ENCODE measurements around the gene ELOF1. TPM values are rescaled to one million over a fixed set of nuclear protein-coding genes. Genes with fewer than 3 reads are reported as not detected.
A peak's percentile ranks its signal among the peaks of the same experiment; 100 is the strongest.

ELOF1 gene
- total and polyA plus RNA-seq, 2 of the 13 experiments (the other 11 are each of a cell fraction or from before 2014, with no cell fraction given): 14.5 to 43.2 TPM

DNA sequence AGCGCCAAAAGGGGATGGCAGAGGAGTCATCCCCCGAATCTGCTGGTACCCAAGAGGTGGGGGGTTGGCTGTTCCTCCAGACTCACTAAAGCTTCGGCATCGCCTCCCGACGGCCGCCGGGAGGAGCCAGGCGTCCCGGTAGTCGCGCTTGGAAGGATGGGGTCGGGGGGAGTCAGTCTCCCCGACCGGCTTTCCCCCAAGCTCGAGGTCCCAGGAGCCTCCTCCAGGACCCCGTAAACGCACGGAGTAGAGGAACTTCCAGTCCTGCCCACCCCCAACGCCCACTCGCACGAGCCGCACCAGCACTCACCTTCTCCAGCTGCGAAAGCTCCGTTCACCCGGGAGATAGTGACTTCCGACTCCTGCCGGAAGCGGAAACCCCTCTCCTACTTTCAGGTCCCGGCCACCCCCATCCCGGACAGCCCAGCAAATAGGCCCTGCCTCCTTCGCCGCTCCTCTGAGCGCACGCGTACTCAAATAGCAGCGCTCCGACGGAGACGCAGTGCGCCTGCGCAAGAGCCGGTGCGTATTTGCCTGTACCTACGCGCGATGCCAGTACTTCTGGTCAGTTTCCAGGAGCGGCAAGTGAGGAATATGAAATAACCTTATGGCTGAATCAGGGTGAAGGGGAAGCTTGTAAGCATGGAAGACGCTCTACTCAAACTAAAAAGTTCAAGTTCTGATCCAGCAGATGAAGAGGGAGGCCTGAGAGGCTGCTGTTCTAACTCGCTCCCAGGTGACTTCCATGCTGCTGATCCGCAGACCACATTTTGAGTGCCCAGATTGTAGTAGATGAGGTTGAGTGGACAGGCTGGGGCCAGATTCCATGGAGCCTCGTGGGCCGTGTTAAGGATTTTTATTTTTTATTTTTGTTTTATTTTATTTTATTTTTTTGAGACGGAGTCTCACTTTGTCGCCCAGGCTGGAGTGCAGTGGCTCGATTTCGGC is at the start of gene ELOF1 (continued):
- TF ChIP-seq NRL (CRISPR knock-in tag; IDR thresholded peaks at IDR 0.05; ENCODE audit: borderline replicate concordance) (no peak; the same call in 1 of the 2 replicates), ZNF878 (CRISPR knock-in tag; IDR thresholded peaks at IDR 0.05) (no peak), GFI1 (CRISPR knock-in tag; IDR thresholded peaks at IDR 0.05; ENCODE audit: borderline replicate concordance) (no peak), PATZ1 (CRISPR knock-in tag; IDR thresholded peaks at IDR 0.05) (peak; percentile 37), ZFP82 (CRISPR knock-in tag; IDR thresholded peaks at IDR 0.05; ENCODE audit: borderline replicate concordance) (no peak), ERF (CRISPR knock-in tag; IDR thresholded peaks at IDR 0.05) (peak; percentile 51; the same call in 1 of the 2 replicates), NCOR1 (IDR thresholded peaks at IDR 0.05; ENCODE audit: borderline replicate concordance, low read length) (no peak), MTA3 (CRISPR knock-in tag; IDR thresholded peaks at IDR 0.05) (no peak)
- TF ChIP-seq, protein P1, sequence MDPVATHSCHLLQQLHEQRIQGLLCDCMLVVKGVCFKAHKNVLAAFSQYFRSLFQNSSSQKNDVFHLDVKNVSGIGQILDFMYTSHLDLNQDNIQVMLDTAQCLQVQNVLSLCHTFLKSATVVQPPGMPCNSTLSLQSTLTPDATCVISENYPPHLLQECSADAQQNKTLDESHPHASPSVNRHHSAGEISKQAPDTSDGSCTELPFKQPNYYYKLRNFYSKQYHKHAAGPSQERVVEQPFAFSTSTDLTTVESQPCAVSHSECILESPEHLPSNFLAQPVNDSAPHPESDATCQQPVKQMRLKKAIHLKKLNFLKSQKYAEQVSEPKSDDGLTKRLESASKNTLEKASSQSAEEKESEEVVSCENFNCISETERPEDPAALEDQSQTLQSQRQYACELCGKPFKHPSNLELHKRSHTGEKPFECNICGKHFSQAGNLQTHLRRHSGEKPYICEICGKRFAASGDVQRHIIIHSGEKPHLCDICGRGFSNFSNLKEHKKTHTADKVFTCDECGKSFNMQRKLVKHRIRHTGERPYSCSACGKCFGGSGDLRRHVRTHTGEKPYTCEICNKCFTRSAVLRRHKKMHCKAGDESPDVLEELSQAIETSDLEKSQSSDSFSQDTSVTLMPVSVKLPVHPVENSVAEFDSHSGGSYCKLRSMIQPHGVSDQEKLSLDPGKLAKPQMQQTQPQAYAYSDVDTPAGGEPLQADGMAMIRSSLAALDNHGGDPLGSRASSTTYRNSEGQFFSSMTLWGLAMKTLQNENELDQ (CRISPR knock-in tag; IDR thresholded peaks at IDR 0.05; ENCODE audit: borderline replicate concordance): no peak
- TF ChIP-seq, protein P2, sequence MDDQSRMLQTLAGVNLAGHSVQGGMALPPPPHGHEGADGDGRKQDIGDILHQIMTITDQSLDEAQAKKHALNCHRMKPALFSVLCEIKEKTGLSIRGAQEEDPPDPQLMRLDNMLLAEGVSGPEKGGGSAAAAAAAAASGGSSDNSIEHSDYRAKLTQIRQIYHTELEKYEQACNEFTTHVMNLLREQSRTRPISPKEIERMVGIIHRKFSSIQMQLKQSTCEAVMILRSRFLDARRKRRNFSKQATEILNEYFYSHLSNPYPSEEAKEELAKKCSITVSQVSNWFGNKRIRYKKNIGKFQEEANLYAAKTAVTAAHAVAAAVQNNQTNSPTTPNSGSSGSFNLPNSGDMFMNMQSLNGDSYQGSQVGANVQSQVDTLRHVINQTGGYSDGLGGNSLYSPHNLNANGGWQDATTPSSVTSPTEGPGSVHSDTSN (CRISPR knock-in tag; IDR thresholded peaks at IDR 0.05; ENCODE audit: borderline replicate concordance): no peak
- TF ChIP-seq, protein P3, sequence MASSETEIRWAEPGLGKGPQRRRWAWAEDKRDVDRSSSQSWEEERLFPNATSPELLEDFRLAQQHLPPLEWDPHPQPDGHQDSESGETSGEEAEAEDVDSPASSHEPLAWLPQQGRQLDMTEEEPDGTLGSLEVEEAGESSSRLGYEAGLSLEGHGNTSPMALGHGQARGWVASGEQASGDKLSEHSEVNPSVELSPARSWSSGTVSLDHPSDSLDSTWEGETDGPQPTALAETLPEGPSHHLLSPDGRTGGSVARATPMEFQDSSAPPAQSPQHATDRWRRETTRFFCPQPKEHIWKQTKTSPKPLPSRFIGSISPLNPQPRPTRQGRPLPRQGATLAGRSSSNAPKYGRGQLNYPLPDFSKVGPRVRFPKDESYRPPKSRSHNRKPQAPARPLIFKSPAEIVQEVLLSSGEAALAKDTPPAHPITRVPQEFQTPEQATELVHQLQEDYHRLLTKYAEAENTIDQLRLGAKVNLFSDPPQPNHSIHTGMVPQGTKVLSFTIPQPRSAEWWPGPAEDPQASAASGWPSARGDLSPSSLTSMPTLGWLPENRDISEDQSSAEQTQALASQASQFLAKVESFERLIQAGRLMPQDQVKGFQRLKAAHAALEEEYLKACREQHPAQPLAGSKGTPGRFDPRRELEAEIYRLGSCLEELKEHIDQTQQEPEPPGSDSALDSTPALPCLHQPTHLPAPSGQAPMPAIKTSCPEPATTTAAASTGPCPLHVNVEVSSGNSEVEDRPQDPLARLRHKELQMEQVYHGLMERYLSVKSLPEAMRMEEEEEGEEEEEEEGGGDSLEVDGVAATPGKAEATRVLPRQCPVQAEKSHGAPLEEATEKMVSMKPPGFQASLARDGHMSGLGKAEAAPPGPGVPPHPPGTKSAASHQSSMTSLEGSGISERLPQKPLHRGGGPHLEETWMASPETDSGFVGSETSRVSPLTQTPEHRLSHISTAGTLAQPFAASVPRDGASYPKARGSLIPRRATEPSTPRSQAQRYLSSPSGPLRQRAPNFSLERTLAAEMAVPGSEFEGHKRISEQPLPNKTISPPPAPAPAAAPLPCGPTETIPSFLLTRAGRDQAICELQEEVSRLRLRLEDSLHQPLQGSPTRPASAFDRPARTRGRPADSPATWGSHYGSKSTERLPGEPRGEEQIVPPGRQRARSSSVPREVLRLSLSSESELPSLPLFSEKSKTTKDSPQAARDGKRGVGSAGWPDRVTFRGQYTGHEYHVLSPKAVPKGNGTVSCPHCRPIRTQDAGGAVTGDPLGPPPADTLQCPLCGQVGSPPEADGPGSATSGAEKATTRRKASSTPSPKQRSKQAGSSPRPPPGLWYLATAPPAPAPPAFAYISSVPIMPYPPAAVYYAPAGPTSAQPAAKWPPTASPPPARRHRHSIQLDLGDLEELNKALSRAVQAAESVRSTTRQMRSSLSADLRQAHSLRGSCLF (CRISPR knock-in tag; IDR thresholded peaks at IDR 0.05; ENCODE audit: borderline replicate concordance): no peak
- TF ChIP-seq, protein P4, sequence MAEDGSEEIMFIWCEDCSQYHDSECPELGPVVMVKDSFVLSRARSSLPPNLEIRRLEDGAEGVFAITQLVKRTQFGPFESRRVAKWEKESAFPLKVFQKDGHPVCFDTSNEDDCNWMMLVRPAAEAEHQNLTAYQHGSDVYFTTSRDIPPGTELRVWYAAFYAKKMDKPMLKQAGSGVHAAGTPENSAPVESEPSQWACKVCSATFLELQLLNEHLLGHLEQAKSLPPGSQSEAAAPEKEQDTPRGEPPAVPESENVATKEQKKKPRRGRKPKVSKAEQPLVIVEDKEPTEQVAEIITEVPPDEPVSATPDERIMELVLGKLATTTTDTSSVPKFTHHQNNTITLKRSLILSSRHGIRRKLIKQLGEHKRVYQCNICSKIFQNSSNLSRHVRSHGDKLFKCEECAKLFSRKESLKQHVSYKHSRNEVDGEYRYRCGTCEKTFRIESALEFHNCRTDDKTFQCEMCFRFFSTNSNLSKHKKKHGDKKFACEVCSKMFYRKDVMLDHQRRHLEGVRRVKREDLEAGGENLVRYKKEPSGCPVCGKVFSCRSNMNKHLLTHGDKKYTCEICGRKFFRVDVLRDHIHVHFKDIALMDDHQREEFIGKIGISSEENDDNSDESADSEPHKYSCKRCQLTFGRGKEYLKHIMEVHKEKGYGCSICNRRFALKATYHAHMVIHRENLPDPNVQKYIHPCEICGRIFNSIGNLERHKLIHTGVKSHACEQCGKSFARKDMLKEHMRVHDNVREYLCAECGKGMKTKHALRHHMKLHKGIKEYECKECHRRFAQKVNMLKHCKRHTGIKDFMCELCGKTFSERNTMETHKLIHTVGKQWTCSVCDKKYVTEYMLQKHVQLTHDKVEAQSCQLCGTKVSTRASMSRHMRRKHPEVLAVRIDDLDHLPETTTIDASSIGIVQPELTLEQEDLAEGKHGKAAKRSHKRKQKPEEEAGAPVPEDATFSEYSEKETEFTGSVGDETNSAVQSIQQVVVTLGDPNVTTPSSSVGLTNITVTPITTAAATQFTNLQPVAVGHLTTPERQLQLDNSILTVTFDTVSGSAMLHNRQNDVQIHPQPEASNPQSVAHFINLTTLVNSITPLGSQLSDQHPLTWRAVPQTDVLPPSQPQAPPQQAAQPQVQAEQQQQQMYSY (CRISPR knock-in tag; IDR thresholded peaks at IDR 0.05): no peak
